Activated CD4-positive, alpha-beta T cell treated with anti-CD3 and anti-CD28 coated beads, Interleukin-2, amount 10 ng/mL, durations not matched to agents 7 days and 5 days (primary cell): ENCODE measurements around the gene RXFP4. TPM values are rescaled to one million over a fixed set of nuclear protein-coding genes. Genes with fewer than 3 reads are reported as not detected.
A peak's percentile ranks its signal among the peaks of the same experiment; 100 is the strongest.

Source experiments
- CTCF ChIA-PET: fragments of 350-600 bp; sonication (Branson Sonifier 250); formaldehyde crosslinking; loops from one replicate; lab custom pipeline; 2021; ENCODE audit warnings: antibody characterized with exemption; lab: Charles Lee
- POLR2A ChIA-PET: fragments of 350-600 bp; sonication (Branson Sonifier 250); formaldehyde crosslinking; loops from one replicate; lab custom pipeline; 2021; ENCODE audit warnings: antibody characterized with exemption; lab: Charles Lee
- DNase-seq: peaks from one replicate; pipeline ENCODE4 v3.0.0-alpha.2; 2020
- H3K27ac Mint-ChIP-seq: one replicate; pipeline ENCODE4 v1.8.0; 2021; ENCODE audit warnings: mild to moderate bottlenecking, moderate library complexity, mixed read lengths
- H3K27me3 Mint-ChIP-seq: one replicate; pipeline ENCODE4 v1.8.0; 2021; ENCODE audit warnings: mixed read lengths
- H3K36me3 Mint-ChIP-seq: one replicate; pipeline ENCODE4 v1.8.0; 2021; ENCODE audit warnings: low read depth, mixed read lengths
- H3K4me1 Mint-ChIP-seq: one replicate; pipeline ENCODE4 v1.8.0; 2021; ENCODE audit warnings: mixed read lengths
- H3K4me3 Mint-ChIP-seq: one replicate; pipeline ENCODE4 v1.8.0; 2021; ENCODE audit warnings: mild to moderate bottlenecking, moderate library complexity, mixed read lengths
- H3K9me3 Mint-ChIP-seq: one replicate; pipeline ENCODE4 v1.8.0; 2021; ENCODE audit warnings: mixed read lengths
- total RNA-seq, 2 experiments: library from RNA; stranded (reverse); gene quantifications; one replicate each; pipeline ENCODE4 v1.2.3, GENCODE V29; 2021

The RXFP4 gene
- total RNA-seq, 2 experiments from 2014 or later, result not detected

DNA sequence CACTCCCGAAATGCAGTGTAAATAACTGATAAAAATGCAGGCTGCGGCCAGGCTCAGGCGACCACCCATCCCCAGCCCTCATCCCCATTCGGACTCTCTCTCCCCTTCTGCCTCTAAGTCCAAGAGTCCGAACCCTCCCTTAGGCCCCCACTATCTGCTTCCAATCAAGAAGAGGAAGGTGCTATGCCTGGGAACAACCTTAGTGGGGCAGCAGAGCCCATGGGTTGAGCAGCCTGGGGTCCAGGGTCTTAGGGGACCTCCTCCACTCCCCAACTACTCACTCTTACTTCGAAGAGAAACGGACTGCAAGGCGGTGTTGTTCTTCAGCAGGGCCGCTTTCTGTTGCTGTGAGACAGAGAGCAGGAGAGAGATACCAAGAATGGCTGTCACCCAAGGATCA lies 24.7 kb downstream of the RXFP4 start:
- Mint-ChIP-seq H3K27ac (peak overlapping the region; percentile 90), H3K4me1 (peaks cover 74% of the 10 kb centered on the region), H3K36me3 (peaks cover 78% of the 10 kb centered on the region), H3K9me3 (no peaks in the 10 kb centered on the region), H3K4me3 (no peak overlapping the region), H3K27me3 (no peaks in the 10 kb centered on the region)
- ChIA-PET CTCF (interaction anchor here (0.6 to 3.6 kb wide), 5 partner anchors 9 to 101 kb away, joined by 3 to 35 read pairs (median 4); partner anchors contain the start of gene ARHGEF2), POLR2A (no interaction called here)
- no peak for DNase-seq

DNA sequence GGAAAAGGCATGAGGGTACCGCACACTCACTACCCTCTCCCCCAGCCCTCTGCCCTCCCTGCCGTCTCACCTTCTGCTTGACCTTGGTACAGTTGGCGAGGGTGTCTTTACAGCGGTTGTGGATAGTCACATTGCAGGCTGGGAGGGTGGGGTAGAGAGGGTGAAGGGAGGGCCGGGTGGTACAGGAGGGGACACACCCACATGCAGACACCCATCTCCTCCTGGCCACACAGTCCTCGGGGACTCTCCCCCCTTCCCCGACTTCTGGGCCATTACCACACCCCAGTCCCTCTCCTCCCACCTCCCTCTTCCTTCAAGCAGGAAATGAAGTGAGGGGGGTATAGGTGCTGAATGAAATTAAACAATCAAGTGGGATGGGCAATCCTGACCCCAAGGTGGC lies 25.3 kb downstream of the RXFP4 start:
- POLR2A ChIA-PET, result no interaction called here
- peaks cover 76% of the 10 kb centered on the region for H3K4me1 Mint-ChIP-seq
- no peak overlapping the region for H3K4me3 Mint-ChIP-seq
- no peaks in the 10 kb centered on the region for H3K9me3 Mint-ChIP-seq
- no peaks in the 10 kb centered on the region for H3K27me3 Mint-ChIP-seq
- no peak for DNase-seq
- H3K36me3 Mint-ChIP-seq, result peaks cover 73% of the 10 kb centered on the region
- CTCF ChIA-PET, result interaction anchor here (0.6 to 3.6 kb wide), 7 partner anchors 8 to 100 kb away, joined by 3 to 35 read pairs (median 3); partner anchors contain the start of gene ARHGEF2
- H3K27ac Mint-ChIP-seq, result peak overlapping the region; percentile 90

DNA sequence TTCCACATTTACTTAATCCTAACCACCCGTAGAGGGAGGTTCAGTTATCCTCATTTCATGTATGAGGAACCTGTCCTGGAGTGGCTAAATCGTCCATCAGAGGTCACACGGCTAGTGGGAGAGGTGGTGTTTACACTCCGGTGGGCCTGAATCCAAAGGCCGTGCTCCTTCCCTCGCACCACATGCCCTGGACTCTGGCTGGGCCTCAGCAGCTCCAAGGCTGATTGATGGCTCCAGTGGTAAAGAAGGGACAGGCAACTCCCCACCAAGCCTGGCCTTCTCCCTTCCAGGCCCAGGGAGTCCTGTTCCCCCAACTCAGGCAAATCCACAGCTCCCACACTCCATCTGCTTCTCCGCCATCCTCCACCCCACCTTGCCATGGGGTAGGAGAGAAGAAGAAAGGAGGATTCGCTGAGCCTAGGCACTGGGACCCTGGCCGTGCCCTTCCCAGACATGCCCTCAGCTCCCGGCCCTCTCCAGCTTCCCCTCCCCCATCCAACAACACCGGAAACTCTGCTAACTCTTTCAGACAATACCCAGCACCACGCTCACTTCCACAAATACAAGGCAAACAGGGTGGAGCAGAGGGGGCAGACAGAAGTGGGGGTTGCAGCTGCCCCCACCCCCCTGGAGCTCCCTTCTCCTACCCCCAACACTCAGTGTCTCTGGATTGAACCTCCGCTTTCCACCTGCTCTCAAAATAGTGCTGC lies 26.1 kb downstream of the RXFP4 start:
- peak; percentile 47 for DNase-seq
- ChIA-PET CTCF (interaction anchor here (0.5 to 3.6 kb wide), 11 partner anchors 7 to 99 kb away, joined by 3 to 35 read pairs (median 3); partner anchors contain the start of gene ARHGEF2), POLR2A (interaction anchor here (1.5 kb wide), 1 partner anchor 34 kb away, joined by 3 read pairs; the partner anchor contains the start of gene KHDC4)
- H3K9me3 Mint-ChIP-seq, result no peaks in the 10 kb centered on the region
- H3K4me3 Mint-ChIP-seq, result peak overlapping the region; percentile 40
- peak overlapping the region; percentile 90 for H3K27ac Mint-ChIP-seq
- no peaks in the 10 kb centered on the region for H3K27me3 Mint-ChIP-seq
- peaks cover 76% of the 10 kb centered on the region for H3K4me1 Mint-ChIP-seq
- H3K36me3 Mint-ChIP-seq, result peaks cover 69% of the 10 kb centered on the region

DNA sequence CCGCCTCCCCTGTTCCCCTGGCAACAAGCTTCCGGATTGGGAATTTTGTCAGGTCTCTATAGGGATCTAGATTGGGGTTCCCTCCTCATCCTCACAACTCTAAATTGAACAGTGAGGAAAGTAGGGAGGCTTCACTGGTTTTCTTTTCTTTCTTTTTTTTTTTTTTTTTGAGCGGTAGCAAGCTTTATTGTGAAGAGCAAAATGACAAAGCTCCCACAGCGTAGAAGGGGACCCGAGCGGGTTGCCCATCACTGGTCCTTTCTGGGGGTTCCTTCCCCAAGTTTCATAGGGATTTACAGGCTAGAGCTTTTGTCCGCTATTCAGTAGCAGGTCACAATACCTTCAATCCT lies 26.6 kb downstream of the RXFP4 start:
- Mint-ChIP-seq H3K27ac (peak overlapping the region; percentile 90), H3K4me1 (peaks cover 76% of the 10 kb centered on the region), H3K27me3 (no peaks in the 10 kb centered on the region), H3K36me3 (peaks cover 69% of the 10 kb centered on the region), H3K4me3 (peak overlapping the region; percentile 40), H3K9me3 (no peaks in the 10 kb centered on the region)
- ChIA-PET CTCF (interaction anchor here (0.5 to 3.6 kb wide), 10 partner anchors 10 to 835 kb away, joined by 3 to 35 read pairs (median 3); partner anchors contain the start of gene ARHGEF2), POLR2A (interaction anchor here (1.1 to 1.5 kb wide), 2 partner anchors 22 to 34 kb away, joined by 3 to 4 read pairs; partner anchors contain the start of gene KHDC4)
- DNase-seq, result no peak

DNA sequence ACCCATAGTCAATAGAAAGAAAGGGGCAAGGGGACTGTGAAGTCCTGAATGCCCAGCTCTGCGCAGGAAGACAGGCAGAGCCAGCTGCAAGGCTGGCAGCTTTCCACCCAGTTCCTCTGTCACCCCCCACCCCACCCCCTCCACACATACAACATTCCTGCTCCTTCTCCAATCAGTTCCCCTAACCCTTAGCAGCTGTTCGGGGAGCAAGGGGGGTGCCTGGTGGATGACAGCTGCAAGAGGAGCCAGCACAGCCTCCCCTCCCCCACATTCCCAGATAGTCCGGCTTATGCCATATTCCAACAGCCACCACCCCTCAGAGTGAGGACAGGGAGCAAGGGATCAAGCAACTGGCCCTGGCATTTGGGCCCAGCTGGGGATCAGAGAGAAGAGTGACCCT lies 27.2 kb downstream of the RXFP4 start:
- CTCF ChIA-PET, result interaction anchor here (0.6 to 3.6 kb wide), 7 partner anchors 9 to 836 kb away, joined by 3 to 35 read pairs (median 3); partner anchors contain the start of gene ARHGEF2
- POLR2A ChIA-PET, result interaction anchor here (1.1 to 1.5 kb wide), 2 partner anchors 22 to 35 kb away, joined by 3 to 4 read pairs; partner anchors contain the start of gene KHDC4
- Mint-ChIP-seq H3K4me3 (peak overlapping the region; percentile 40), H3K4me1 (peaks cover 83% of the 10 kb centered on the region), H3K9me3 (no peaks in the 10 kb centered on the region), H3K36me3 (peaks cover 75% of the 10 kb centered on the region), H3K27ac (peak overlapping the region; percentile 90), H3K27me3 (no peaks in the 10 kb centered on the region)
- no peak for DNase-seq

DNA sequence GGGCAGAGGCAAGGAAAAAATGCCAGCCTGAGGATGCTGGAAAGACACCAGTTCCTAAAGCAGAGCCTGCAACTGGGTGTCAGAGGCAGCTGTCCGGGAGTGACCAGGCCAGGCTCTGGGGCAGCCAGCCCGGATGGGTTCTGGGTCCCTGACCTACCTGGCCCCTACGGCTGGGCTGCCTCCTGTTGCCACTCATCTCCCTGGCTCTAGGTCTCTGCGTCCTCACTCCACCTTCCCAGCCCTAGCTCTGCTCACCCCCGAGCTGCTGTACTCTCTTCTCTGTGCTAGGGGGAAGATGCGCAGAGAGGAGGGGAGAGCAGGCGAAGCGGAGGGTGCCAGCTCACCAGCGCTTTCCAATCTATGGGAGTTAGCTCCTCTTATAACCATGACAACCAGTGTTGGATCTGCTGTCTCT lies 27.9 kb downstream of the RXFP4 start:
- H3K4me3 Mint-ChIP-seq, result no peak overlapping the region
- ChIA-PET POLR2A (no interaction called here), CTCF (interaction anchor here (0.5 to 1.4 kb wide), 2 partner anchors 20 to 58 kb away, joined by 3 read pairs; no protein-coding TSS in a partner anchor)
- peak overlapping the region; percentile 81 for H3K27ac Mint-ChIP-seq
- DNase-seq, result no peak
- H3K9me3 Mint-ChIP-seq, result no peaks in the 10 kb centered on the region
- H3K27me3 Mint-ChIP-seq, result no peaks in the 10 kb centered on the region
- peaks cover 86% of the 10 kb centered on the region for H3K4me1 Mint-ChIP-seq
- peaks cover 76% of the 10 kb centered on the region for H3K36me3 Mint-ChIP-seq

DNA sequence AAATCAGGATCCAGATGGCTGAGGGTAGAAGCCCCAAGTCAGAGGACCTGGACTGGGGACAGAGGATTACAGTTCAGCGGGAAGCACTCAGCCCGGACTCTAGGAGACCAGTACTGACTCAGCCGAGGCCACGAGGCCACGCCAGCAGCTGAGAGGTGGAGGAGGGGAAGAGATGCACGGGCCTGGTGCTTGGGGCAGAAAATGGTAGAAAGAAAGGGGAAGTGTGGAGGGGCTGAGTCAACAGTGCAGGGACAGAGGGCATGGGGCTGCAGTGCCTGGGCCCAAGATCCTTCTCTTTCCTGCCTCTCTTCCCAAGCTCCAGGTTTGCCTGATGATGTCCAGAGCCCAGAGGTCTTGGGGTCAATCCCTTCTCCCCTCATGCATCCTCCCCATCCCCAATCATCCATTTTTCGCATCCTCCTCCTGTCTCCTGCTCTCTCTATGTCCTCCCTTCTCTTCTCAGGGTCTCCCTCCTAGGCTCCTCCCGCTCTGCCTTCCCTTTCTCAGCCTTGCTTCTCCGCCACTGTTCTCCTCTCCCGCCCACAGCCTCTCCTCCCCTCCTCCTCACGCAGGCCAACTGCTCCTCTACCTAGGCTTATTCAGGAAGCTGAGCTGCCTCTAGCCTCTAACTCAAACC lies 29.2 kb downstream of the RXFP4 start:
- H3K36me3 Mint-ChIP-seq, result peaks cover 78% of the 10 kb centered on the region
- POLR2A ChIA-PET, result interaction anchor here (0.5 to 0.7 kb wide), 2 partner anchors 75 to 77 kb away, joined by 3 to 4 read pairs; no protein-coding TSS in a partner anchor
- CTCF ChIA-PET, result interaction anchor here (1.3 kb wide), 2 partner anchors 10 to 12 kb away, joined by 3 read pairs; no protein-coding TSS in a partner anchor

DNA sequence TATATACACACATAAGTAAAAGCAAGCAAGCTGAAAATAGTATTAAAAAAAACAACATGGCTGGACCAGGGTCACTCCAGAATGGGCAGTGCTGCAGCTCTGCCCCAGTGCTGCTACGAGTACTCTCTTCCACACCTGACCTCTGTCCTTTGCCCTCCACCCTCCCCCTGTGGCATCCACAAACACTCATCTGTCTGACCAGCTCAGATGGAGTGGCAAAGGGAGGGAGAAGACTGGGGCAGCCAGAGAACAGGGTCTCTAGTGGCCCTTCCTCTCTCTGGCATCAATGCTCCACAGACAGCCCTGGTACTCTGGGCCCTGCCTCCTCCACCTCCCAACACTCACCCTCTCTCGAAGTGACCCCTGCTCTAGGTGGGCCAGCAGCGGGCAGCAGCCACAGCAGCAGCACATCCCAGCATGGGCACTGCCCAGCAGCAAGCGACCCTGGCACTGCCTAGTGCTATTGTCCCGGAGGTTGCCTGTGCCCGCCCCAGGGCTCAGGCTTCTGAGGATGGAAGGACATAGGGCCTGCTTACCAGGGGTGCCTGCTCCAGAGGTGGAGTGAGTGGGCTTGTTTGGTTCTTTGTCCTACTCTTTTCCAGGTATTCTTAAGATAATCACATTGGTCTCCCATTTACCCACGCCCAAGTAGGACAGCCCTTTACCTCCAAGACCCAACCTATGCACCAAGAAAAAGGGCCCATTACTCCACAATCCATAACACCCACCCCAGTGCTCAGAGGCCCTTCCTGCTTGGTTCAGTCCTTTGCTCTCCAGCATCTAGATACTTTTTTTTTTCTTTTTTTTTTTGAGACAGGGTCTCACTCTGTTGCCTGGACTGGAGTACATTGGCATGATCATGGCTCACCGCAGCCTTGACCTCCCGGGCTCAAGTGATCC lies 30.7 kb downstream of the RXFP4 start:
- Mint-ChIP-seq H3K9me3 (no peaks in the 10 kb centered on the region), H3K4me1 (peaks cover 91% of the 10 kb centered on the region), H3K27me3 (no peaks in the 10 kb centered on the region), H3K36me3 (peaks cover 76% of the 10 kb centered on the region), H3K4me3 (peak overlapping the region; percentile 8), H3K27ac (peak overlapping the region; percentile 76)
- no peak for DNase-seq
- POLR2A ChIA-PET, result no interaction called here
- CTCF ChIA-PET, result interaction anchor here (2.6 kb wide), 1 partner anchor 18 kb away, joined by 9 read pairs; no protein-coding TSS in a partner anchor

More for the DNA sequence above, 29.2 kb downstream of the RXFP4 start:
- Mint-ChIP-seq H3K4me3 (peak overlapping the region; percentile 19), H3K27me3 (no peaks in the 10 kb centered on the region), H3K4me1 (peaks cover 95% of the 10 kb centered on the region), H3K9me3 (no peaks in the 10 kb centered on the region), H3K27ac (peak overlapping the region; percentile 83)
- no peak for DNase-seq

DNA sequence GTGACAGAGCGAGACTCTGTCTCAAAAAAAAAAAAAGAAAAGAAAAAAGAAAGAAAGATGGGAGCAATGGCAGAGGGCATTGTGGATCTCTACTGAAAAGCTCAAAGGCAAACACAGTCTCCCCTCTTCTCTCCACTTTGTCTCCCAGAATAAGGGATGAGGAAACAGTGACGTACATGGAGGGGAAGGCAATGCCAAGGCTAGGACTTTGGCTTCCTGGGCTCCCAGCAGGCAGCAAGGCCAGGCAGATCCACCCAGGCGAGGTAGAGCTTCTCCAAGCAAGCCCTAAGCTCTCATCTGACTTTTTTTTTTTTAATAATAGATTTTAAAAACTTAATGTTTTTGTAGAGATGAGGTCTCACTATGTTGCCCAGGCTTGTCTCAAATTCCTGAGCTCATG lies 32.3 kb downstream of the RXFP4 start:
- POLR2A ChIA-PET, result no interaction called here
- peaks cover 75% of the 10 kb centered on the region for H3K4me1 Mint-ChIP-seq
- H3K36me3 Mint-ChIP-seq, result peaks cover 69% of the 10 kb centered on the region
- no peaks in the 10 kb centered on the region for H3K9me3 Mint-ChIP-seq
- DNase-seq, result no peak
- no peak overlapping the region for H3K4me3 Mint-ChIP-seq
- CTCF ChIA-PET, result interaction anchor here (0.6 to 2.6 kb wide), 3 partner anchors 10 to 79 kb away, joined by 3 to 15 read pairs (median 9); no protein-coding TSS in a partner anchor
- H3K27ac Mint-ChIP-seq, result peak overlapping the region; percentile 87
- H3K27me3 Mint-ChIP-seq, result no peaks in the 10 kb centered on the region

DNA sequence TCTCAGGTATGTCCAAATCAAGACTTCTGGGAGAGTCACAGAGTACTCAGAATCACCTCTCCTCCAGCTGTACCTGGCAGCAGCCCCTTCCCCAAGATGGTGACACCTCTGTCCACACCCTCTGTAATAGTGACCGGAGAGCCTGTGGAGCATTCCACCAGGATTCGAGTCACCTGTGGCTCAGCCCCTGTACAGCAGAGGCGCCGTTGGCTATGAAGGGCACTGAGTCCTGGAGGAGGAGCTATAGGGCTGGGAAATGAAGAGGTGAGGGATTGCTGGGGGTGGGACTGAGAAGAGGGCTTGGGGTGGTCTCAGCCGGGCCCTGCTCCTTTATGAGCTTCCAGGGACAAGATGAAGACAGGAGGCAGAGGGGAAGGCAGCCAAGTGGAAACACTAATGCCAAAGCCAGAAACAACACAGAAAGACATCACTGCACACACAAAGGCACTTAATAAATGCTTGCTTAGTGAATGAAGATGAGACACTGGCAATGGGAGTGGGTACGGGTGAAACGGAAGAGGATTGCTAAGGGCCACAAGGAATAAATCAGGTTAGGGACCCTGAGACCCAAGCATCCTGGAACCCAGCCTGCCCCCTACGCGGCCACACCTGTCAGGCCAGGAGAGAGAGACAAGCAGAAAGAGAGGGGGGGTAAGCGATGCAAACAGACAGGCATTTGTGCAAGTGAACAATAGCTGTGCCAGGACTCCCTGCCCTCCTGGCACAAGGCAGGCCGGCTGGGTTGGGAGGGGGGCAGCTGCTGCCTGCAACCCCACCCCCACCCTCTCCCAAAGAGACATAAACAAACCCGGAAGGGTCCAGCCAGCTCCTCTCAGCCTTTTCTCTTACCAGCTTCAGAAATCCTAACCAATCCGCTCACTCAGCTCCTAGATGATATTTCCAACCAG lies 33.0 kb downstream of the RXFP4 start:
- Mint-ChIP-seq H3K27ac (peak overlapping the region; percentile 87), H3K4me3 (peak overlapping the region; percentile 99), H3K9me3 (no peaks in the 10 kb centered on the region), H3K36me3 (peaks cover 64% of the 10 kb centered on the region), H3K4me1 (peaks cover 70% of the 10 kb centered on the region), H3K27me3 (no peaks in the 10 kb centered on the region)
- ChIA-PET POLR2A (interaction anchor here (1.0 kb wide), 1 partner anchor 9 kb away, joined by 3 read pairs; no protein-coding TSS in a partner anchor), CTCF (interaction anchor here (0.6 to 2.6 kb wide), 6 partner anchors 8 to 80 kb away, joined by 3 to 15 read pairs (median 4); no protein-coding TSS in a partner anchor)
- no peak for DNase-seq
